C4-2B (cell line): ENCODE measurements around the gene ADARB2.

Experiments used
- ZFX ChIP-seq: fragments of 450-650 bp; IDR thresholded peaks from 2 replicates; pipeline ENCODE4 v1.6.1; 2017
- TF ChIP-seq, protein P1 (sequence below): fragments of 450-650 bp; conservative IDR thresholded peaks from 2 replicates; pipeline ENCODE4 v1.5.1; 2017; ENCODE audit warnings: mild to moderate bottlenecking

- TF ChIP-seq, protein P1, sequence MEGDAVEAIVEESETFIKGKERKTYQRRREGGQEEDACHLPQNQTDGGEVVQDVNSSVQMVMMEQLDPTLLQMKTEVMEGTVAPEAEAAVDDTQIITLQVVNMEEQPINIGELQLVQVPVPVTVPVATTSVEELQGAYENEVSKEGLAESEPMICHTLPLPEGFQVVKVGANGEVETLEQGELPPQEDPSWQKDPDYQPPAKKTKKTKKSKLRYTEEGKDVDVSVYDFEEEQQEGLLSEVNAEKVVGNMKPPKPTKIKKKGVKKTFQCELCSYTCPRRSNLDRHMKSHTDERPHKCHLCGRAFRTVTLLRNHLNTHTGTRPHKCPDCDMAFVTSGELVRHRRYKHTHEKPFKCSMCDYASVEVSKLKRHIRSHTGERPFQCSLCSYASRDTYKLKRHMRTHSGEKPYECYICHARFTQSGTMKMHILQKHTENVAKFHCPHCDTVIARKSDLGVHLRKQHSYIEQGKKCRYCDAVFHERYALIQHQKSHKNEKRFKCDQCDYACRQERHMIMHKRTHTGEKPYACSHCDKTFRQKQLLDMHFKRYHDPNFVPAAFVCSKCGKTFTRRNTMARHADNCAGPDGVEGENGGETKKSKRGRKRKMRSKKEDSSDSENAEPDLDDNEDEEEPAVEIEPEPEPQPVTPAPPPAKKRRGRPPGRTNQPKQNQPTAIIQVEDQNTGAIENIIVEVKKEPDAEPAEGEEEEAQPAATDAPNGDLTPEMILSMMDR = no peak
- no peak for TF ChIP-seq ZFX
These were observed 558.8 kb downstream of the ADARB2 start for GRCh38 chr10:1178506-1178905.
